Amniotic stem cell (primary cell): Measurements from ENCODE around the gene SNAPC1.
"Not testable (repeated sequence)": the region's sequence is repeated elsewhere in the genome, so short reads cannot be mapped to it uniquely, and the experiment has no call there.

Experiments
- DNase-seq: peaks from one replicate; lab custom pipeline; 2025; lab: John Stamatoyannopoulos, UW

The SNAPC1 gene, protein sequence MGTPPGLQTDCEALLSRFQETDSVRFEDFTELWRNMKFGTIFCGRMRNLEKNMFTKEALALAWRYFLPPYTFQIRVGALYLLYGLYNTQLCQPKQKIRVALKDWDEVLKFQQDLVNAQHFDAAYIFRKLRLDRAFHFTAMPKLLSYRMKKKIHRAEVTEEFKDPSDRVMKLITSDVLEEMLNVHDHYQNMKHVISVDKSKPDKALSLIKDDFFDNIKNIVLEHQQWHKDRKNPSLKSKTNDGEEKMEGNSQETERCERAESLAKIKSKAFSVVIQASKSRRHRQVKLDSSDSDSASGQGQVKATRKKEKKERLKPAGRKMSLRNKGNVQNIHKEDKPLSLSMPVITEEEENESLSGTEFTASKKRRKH

DNA sequence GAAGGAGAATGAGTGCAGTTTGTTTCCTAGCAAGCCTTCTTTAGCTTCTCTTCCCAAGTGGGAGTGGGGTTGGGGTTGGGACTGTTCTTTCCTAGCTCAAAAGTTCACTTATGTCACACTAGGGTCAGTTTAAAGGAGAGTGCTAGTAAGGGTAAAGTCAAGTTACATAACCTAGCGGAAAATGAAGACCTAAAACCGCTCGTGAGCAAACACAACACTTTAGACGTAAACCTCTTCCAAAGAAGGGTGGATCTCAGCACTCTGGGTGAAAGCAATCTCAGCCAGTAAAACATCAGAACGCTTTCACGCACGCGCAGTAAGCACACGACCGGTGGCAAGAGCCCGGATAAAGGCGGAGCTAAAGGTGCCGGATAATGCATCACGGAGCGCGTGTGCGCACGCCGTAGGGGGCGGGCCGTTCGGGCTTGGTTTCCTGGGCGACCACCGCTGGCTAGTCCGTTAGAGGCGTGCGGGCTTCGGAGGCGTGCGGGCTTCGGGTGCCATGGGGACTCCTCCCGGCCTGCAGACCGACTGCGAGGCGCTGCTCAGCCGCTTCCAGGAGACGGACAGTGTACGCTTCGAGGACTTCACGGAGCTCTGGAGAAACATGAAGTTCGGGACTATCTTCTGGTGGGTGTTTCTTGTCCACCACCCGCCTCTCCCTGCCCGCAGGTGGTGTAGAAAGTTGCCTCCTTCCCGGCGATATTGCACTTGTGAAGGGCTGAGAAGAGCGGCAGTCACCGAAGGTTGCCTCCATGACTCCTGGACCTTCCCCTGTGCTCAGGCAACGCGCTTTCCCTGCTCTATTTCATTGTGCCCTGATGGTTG, at the start of gene SNAPC1:
TSS of gene SNAPC1 (plus strand) at position 462 of the 828 bp plus-strand sequence. CDS start at position 503, 41 bp downstream.
- DNase-seq, result peak; percentile 99

DNA sequence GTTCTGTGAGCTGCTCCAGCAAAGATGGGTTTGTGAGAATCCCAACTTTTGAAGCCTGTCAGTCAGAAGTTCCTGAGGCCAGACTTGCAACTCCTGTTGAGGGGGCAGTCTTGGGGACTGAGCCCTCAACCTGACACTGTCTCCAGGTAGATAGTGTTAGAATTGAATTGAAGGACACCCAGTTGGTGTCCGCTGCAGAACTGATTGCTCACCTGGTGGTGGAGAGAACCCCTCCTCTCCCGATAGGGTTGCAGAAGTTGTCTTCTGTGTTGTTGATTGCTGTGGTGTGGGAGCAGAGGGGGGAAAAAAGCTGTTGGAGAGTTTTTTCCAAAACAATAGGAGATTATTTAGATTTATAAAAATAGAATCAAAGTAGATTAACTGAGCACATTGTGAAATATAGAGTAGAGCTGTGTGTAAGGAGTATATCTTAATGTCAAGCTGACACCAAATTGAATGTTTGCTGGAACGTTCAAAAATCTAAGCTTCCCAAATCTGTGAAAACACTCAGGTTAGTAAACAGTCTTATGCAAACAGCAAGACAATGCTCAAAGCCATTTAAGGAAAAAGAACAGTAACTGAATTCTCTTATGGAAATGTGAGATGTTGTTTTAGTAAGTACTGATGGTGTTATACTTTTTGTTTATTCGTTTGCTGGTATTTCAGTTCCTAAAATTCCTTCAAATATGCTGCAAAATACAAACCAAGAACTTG, 48.3 kb upstream of the SNAPC1 start:
- no peak for DNase-seq

DNA sequence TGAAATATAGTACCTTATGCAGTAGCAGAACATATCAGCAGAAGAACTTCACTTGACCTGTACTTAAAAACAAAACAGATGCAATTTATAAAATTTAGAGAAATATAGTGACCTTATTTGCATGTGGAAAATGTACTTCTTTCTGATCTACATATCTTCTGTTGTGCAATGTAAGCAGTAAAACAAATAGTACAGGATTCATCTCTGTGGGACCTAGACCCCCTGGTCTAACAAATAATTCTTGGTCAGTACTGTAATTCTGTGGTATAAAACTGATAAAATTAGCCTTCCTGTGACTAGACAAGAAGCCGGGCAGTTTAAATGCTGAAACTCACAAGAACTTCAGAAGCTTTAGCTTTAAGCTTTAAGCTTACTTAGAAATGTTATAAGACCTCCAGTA, 45.3 kb upstream of the SNAPC1 start:
- DNase-seq, result no peak

DNA sequence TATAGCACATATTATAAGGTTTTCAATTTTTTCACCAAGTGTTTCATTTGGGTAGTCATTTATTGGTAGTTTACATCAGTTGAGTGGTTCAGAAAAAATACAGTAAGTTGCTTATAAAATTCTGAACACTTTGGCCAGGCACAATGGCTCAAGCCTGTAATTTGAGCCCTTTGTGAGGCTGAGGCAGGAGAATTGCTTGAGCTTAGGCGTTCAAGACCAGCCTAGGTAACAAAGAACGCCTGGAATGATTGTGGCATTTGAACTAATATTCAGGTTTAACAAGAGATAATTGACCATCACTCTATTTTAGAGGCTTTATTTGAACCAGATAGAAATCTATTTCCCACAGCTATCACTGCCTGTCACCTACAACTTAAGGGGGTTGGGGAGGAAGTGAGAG, 44.2 kb upstream of the SNAPC1 start:
- no peak for DNase-seq

DNA sequence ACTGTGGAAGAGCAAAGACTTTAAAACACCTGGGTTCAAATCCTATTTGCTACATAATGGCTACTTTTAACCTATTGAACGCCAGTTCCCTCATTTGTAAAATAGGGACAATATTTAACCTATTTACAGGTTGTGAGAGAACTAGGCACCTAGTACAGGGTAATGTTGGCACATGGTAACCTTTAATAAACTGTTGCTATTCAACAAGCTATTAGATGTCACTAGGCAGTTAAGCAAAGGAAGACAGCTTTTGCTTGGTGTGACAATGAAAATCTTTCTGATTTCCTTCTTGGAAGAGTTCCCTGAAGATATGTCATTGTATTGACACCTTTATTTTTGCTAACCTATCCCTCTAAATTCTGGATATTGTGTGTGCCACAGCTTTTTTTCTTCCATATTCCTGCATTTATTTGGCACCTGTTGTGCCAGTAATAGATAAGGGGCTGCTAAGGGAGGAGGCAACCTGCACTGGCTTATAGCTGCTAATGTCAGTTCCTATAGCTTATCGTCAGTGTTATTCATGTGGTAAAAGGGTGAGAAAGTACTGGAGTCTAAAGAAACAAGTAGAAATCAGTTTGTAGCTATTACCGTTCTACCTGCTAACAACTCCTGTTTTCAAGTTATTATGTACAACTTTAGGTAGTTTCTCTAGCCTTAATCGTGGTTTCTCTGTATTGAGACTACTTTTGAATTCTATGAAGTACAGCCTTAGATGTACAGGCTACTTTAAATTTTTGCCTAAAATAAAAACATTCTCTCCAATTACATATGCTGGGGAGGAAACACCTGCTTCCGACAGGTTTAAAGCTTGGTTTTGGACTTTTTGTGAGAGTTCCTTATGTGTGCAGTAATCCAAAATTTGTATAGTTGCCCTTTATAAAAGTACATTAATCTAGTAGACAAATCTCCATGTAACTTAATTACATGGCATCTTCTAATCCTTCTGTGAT, 42.6 kb upstream of the SNAPC1 start:
- DNase-seq, result no peak

DNA sequence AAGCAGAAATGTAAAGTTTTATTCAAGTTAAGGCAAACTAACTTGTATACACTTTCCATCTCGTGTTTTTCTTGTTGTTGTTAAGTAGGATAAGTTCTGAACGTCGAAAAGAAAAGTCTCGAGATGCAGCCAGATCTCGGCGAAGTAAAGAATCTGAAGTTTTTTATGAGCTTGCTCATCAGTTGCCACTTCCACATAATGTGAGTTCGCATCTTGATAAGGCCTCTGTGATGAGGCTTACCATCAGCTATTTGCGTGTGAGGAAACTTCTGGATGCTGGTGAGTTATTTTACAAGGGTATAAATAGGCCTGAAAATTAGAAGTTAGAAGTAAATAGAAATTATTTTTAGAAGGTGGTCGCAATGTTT, 41.9 kb upstream of the SNAPC1 start:
- DNase-seq, result no peak

DNA sequence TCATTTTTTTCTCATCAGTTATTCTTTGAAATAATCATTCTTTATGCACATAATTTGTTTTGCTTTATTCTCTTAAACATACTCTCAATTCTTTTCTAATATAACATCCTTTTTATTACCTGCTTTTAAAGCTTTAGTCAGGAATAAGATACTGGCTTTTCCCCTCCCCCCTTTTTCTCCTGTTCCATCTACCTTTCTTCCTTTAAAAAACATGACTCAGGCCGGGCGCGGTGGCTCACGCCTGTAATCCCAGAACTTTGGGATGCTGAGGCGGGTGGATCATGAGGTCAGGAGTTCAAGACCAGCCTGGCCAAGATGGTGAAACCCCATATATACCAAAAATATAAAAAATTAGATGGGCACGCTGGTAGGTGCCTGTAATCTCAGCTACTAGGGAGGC, 41.5 kb upstream of the SNAPC1 start:
- no peak for DNase-seq

DNA sequence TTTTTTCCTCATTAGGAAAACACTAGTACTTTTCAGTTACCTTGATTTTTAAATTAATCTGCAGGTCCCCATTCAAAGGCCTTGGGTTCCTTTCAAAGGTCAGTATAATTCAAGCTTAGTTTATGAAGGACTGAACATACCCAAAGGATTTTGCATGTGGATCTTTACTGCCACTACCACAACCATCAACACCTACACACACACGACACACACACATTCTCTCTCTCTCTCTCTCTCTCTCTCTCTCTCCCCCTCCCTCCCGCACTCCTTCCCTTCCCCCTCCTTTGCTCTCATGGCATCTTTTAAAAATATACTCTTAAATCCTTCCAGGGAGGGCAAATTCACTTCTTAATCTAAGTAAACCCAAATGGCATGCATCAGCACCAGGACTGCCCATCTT, 38.1 kb upstream of the SNAPC1 start:
- no peak for DNase-seq

DNA sequence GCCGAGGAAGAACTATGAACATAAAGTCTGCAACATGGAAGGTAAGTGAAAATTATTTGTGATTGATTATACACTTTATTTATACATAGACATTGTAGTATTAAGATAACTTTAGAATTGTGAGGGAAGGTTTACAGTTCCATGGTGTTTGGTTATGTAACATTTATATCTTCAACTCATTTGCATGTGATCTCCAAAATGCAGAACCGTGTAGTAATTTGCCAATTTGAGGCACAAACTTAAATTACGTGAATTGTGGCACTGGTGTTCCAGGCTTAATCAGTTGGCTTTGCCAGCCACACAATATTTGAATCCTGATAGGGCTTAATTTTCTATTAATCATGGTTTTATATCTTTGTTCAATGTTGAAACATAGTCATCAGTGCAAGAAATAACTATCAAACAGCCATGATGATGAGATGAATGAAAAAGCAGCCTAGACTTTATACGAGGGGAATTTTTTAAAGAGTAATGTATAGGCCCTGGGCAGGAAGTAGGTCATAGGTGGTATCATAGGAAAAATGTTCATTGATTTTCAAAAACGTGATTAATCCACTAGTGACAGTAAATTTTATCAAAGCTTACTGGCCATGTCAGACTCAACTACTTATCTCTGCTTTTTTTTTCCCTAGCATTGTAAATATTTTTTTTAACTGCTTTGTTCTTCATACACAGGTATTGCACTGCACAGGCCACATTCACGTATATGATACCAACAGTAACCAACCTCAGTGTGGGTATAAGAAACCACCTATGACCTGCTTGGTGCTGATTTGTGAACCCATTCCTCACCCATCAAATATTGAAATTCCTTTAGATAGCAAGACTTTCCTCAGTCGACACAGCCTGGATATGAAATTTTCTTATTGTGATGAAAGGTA, 35.2 kb upstream of the SNAPC1 start:
- DNase-seq, result no peak

DNA sequence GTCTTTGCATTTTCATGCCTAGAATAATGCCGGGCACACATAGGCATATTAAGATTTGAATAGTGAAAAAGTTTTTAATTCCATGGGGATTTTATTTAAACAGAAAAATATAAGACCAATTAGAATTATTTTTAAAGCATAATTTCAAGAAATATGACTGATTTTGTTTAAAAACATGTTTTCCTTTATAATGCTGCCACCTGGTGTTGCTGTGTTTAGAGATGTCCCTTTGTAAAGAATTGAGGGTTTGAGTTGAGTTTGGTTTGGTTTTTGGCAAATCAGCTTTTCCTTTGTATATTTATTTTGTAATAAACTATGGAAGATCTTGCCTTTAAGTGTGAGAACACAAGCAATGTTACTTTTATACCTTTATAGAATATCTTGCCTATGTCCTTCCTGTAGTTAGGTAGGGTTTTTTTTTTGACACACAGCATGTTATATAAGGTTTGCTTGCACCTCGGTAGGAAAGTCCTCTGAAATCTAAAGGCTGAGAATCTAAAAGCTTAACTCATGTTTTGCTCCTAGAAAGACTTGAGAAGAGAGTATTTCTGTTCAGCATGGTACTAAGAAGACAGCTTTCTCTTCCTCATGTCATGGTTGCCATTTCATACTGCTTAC, 31.4 kb upstream of the SNAPC1 start:
- DNase-seq, result no peak

DNA sequence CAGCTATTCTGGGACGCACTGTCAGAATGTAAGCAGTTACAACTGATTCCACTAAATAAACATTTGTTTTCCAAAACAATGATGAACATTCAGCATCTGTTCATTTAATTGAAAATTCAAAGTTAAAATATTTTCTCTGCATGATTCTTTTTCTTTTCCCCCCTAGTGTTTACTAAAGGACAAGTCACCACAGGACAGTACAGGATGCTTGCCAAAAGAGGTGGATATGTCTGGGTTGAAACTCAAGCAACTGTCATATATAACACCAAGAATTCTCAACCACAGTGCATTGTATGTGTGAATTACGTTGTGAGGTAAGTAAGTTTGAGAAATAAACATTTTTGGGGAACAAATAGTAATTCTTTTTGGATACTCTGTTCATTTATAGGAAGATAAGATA, 28.2 kb upstream of the SNAPC1 start:
- DNase-seq, result no peak

DNA sequence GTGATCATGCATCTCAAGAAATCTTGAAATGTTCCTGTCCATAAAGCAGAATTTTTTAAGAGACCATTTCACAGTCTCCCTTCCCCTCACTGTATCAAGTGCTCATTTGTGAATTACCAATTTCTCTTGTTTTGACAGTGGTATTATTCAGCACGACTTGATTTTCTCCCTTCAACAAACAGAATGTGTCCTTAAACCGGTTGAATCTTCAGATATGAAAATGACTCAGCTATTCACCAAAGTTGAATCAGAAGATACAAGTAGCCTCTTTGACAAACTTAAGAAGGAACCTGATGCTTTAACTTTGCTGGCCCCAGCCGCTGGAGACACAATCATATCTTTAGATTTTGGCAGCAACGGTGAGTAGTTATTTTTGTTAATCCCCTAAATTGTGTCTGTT, 25.5 kb upstream of the SNAPC1 start:
- no peak for DNase-seq

DNA sequence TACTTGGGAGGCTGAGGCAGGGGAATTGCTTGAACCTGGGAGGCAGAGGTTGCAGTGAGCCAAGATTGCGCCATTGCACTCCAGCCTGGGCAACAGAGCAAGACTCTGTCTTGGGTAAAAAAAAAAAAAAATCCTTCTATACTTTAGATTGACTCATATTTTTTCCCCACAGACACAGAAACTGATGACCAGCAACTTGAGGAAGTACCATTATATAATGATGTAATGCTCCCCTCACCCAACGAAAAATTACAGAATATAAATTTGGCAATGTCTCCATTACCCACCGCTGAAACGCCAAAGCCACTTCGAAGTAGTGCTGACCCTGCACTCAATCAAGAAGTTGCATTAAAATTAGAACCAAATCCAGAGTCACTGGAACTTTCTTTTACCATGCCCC, 24.3 kb upstream of the SNAPC1 start:
- DNase-seq, result no peak

DNA sequence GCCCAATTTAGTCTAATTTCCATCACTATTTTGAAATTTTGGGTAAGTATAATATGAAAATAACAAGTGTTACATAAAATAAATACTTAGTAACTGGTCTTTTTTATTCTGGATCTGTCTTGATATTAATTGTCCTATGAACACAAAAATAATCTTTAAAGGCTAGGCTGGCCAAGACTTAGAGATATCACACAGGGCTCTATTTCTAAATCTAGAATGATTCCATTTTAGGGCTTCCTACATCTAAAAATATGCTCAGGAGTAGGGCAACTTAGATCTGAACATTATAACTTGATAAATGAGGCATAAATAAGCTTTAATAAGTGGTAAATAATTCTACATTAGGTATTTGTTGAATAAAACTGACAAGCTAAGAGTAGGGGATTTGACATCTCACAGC, 23.1 kb upstream of the SNAPC1 start:
- no peak for DNase-seq

DNA sequence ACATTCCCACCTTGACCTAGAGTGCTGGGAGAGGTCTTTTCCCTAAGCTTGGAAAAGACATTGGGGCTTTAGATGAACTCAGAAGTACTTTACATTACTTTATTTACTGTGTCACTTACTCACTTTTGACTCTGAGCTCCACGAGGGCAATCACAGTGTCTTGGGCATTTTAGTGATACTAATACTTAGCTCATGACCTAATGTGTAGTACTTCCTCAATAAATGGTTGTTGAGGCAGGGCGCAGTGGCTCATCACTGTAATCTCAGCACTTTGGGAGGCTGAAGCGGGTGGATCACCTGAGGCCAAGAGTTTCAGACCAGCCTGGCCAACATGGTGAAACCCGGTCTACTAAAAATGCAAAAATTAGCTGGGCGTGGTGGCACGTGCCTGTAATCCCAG, 19.8 kb upstream of the SNAPC1 start:
- DNase-seq, result no peak

DNA sequence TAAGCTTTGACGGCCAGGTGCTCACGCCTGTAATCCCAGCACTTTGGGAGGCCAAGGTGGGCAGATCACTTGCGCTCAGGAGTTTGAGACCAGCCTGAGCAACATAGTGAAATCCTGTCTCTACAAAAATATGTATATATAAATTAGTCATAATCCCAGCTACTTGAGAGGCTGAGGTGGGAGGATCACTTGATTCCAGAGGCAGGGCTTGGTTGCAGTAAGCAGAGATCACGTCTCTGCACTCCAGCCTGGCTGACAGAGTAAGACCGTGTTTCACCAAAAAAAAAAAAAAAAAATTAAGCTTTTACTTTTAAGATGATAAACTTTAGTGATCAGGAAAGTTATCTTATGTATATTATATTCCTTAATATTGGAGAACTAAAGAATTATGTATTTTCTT, 18.0 kb upstream of the SNAPC1 start:
- no peak for DNase-seq

DNA sequence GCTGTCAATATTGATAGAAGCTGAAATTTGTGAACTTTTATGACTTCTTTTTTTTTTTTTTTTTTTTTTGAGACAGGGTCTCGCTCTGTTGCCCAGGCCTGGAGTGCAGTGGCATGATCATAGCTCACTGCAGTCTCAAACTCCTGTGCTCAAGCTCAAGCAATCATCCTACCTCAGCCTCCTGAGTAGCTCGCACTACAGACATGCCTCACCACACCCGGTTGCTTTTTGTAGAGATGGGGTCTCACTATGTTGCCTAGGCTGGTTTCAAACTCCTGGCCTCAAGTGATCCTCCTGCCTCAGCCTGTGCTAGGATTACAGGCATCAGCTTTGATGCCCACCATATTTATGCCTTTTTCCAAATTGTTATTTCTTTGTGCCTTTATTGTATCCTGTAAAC, 15.9 kb upstream of the SNAPC1 start:
- DNase-seq, result not testable (repeated sequence)

DNA sequence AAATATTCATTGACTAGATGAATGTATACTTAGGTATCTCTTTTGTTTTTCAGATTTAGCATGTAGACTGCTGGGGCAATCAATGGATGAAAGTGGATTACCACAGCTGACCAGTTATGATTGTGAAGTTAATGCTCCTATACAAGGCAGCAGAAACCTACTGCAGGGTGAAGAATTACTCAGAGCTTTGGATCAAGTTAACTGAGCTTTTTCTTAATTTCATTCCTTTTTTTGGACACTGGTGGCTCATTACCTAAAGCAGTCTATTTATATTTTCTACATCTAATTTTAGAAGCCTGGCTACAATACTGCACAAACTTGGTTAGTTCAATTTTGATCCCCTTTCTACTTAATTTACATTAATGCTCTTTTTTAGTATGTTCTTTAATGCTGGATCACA, 15.3 kb upstream of the SNAPC1 start:
- no peak for DNase-seq

DNA sequence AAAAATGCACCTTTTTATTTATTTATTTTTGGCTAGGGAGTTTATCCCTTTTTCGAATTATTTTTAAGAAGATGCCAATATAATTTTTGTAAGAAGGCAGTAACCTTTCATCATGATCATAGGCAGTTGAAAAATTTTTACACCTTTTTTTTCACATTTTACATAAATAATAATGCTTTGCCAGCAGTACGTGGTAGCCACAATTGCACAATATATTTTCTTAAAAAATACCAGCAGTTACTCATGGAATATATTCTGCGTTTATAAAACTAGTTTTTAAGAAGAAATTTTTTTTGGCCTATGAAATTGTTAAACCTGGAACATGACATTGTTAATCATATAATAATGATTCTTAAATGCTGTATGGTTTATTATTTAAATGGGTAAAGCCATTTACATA, 14.9 kb upstream of the SNAPC1 start:
- no peak for DNase-seq

DNA sequence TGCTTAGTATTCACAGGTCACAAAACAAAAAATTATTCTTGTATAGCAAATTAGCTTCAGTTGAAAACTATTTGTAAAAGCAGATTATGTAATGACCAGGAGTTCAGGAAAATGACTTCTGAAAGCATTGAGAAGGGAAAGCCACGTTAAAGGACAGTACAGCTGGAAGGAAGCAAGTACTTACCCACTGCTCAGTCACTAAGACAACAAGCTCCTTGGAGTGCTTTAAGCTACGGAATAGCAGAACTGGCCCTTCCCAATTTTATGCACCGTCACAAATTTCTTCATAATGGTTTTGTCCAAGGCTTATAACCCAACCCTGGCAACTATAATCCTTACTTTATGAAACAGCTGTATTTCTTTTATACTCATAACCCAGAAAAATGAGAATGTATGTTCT, 13.0 kb upstream of the SNAPC1 start:
- DNase-seq, result no peak
